Nephron (organoid): ENCODE measurements around the gene CDKAL1.
A peak's percentile ranks its signal among the peaks of the same experiment; 100 is the strongest.

Experiments used
- H3K27ac Mint-ChIP-seq, 3 experiments: 2 replicates each; pipeline ENCODE4 v1.8.0; 2020; ENCODE audit warnings: mixed read lengths in 3 of 3, mild to moderate bottlenecking in 2 of 3, moderate library complexity in 1 of 3
- H3K27me3 Mint-ChIP-seq: 2 replicates; pipeline ENCODE4 v1.8.0; 2021; ENCODE audit warnings: low read depth, mild to moderate bottlenecking, moderate library complexity, mixed read lengths
- H3K36me3 Mint-ChIP-seq: 2 replicates; pipeline ENCODE4 v1.8.0; 2020; ENCODE audit warnings: low read depth, mixed read lengths
- H3K4me1 Mint-ChIP-seq: 2 replicates; pipeline ENCODE4 v1.8.0; 2020; ENCODE audit warnings: mixed read lengths
- H3K4me3 Mint-ChIP-seq, 3 experiments: 2 replicates each; pipeline ENCODE4 v1.8.0; 2020; ENCODE audit warnings: mild to moderate bottlenecking in 3 of 3, mixed read lengths in 3 of 3, moderate library complexity in 2 of 3
- H3K9me3 Mint-ChIP-seq: 2 replicates; pipeline ENCODE4 v1.8.0; 2020; ENCODE audit warnings: mixed read lengths
- CTCF ChIP-seq, 3 experiments: fragments of 200-600 bp; sonication (generic); IDR thresholded peaks; one replicate each; pipeline ENCODE4 v1.5.0; 2021; ENCODE audit warnings: antibody characterized with exemption in 3 of 3; ENCODE audit not compliant: unreplicated experiment in 3 of 3

CDKAL1 gene

DNA sequence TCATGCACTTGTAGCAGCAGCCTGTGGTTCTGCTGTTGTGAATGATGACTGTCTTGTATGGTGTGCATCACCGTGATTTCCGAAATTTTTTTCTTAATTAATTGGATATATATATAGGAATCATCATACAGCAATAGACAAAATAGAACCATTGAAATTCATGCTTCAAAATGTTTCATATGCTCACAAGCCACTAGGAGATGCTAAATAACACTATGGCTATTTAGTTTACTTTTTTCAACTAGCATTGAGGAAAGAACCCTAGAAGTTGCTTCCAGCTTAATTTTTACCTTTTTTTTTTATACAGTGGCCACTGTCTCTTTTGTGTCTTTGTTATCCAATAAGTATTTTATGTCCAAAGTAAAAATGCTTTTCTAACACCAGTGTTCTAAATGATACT is 485.4 kb downstream of the CDKAL1 start:
- Mint-ChIP-seq H3K36me3 (peaks cover 9% of the 10 kb centered on the region), H3K4me1 (peaks cover 5% of the 10 kb centered on the region), H3K27ac (no peak overlapping the region), H3K27me3 (no peaks in the 10 kb centered on the region), H3K9me3 (no peaks in the 10 kb centered on the region), H3K4me3 (no peak overlapping the region)
- TF ChIP-seq CTCF (IDR thresholded peaks at IDR 0.05; ENCODE audit: unreplicated experiment in 3 of 3): peak; percentile 25 to 43 (median 39)

DNA sequence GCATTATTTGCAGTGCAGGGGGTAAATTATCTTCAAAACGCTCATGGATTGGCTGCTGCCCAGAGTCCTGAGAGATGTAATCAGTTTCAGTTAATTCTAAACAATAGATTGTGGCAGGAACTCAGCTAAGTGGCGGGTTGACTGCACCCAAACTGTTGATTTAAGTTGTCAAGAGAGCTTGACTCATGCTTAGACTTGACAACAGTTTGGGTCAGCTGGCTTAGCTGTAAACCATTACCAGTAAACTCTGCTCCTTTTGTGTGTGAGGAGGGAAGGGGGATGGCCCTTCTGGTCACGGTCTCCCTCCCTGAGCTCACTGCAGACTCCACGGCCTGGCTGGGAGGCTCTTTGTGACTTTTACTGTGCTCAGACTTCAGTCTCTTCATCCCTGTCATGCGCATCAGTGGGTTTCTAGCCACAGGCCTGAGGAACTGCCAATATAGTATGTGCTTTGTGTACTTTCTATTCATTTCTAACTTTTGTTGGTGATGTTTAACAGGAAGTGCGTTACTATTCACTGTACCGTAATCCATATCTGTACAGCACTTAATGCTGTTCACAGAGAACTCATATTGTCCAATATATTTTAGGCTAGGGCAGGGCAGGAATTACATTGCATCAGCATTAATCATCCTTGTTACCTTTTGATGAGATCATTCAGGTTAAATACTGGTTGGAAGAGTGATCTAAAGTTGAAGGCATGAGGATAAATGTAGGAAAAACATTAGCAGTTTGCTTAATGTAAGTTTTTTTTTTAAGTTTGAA is 488.3 kb downstream of the CDKAL1 start:
- H3K27ac Mint-ChIP-seq: peak overlapping the region; percentile 67 to 94 (median 81)
- H3K4me1 Mint-ChIP-seq: peaks cover 5% of the 10 kb centered on the region
- peaks cover 4% of the 10 kb centered on the region for H3K36me3 Mint-ChIP-seq
- TF ChIP-seq CTCF (IDR thresholded peaks at IDR 0.05; ENCODE audit: unreplicated experiment in 3 of 3): no peak
- H3K27me3 Mint-ChIP-seq: no peaks in the 10 kb centered on the region
- H3K9me3 Mint-ChIP-seq: no peaks in the 10 kb centered on the region
- H3K4me3 Mint-ChIP-seq: no peak overlapping the region

DNA sequence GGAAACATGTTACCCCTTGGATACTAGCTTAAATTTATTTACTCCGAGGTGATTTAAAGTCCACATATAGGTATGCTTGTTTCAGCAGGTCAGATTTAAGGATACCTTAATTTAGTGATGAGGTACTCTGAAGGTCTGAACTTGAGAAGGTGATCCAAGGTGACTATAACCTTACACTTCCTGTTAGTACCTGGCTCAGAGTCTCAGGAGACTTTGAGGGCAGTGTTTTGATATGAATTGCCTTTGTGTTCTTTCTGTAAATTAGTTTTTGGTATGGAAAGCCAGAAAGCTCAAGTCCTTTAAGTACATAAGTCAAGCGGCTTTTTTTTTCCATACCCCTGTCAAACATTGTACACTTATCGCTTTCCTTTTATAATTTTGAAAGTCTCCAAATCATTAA is 489.0 kb downstream of the CDKAL1 start:
- peak overlapping the region in 1 of 3 experiments; percentile 94 for H3K27ac Mint-ChIP-seq
- H3K36me3 Mint-ChIP-seq: peaks cover 7% of the 10 kb centered on the region
- no peak overlapping the region for H3K4me3 Mint-ChIP-seq
- TF ChIP-seq CTCF (IDR thresholded peaks at IDR 0.05; ENCODE audit: unreplicated experiment in 3 of 3): no peak
- H3K4me1 Mint-ChIP-seq: peaks cover 5% of the 10 kb centered on the region
- no peaks in the 10 kb centered on the region for H3K27me3 Mint-ChIP-seq
- no peaks in the 10 kb centered on the region for H3K9me3 Mint-ChIP-seq

- H3K4me3 Mint-ChIP-seq: no peak overlapping the region
- no peaks in the 10 kb centered on the region for H3K9me3 Mint-ChIP-seq
- peak overlapping the region in 1 of 3 experiments; percentile 51 for H3K27ac Mint-ChIP-seq
- H3K4me1 Mint-ChIP-seq: peaks cover 5% of the 10 kb centered on the region
- H3K27me3 Mint-ChIP-seq: no peaks in the 10 kb centered on the region
- H3K36me3 Mint-ChIP-seq: peaks cover 14% of the 10 kb centered on the region
- TF ChIP-seq CTCF (IDR thresholded peaks at IDR 0.05; ENCODE audit: unreplicated experiment in 3 of 3): no peak
Observed at GRCh38 chr6:21024616-21025015, 490.4 kb downstream of the CDKAL1 start.

DNA sequence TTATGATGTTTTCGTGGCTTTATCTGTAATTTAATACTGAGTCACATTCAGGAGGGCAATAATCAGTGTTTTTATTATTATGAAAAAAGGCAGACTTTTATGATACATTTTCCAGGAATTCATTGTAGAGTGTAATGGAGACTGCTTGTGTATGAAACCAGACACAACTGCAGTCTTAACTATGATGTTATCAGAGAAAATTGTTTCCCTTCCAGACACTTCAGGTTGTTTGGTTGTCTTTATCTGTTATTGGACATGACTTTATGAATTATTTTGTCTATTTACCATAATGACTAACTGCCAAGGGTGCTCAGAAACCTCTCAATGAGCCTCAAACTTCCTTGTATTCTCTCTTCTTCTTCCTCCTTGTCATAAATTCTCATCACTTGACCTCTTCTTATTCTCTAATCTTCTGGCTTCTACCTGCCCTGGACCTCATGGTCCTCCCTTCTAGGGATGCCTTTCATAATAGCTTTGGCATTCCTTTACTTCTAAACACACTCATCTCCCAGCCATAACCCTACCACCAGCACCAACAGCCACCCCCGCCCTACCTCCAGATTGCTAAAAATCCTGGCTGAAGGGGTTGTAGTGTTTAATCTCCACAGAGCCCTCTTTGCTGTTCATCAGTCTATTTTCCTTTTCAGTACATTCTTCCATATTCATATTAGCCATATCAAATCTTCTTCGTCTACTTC is 492.5 kb downstream of the CDKAL1 start:
- Mint-ChIP-seq H3K36me3 (peaks cover 22% of the 10 kb centered on the region), H3K4me1 (peaks cover 5% of the 10 kb centered on the region), H3K27me3 (no peaks in the 10 kb centered on the region), H3K27ac (no peak overlapping the region), H3K4me3 (no peak overlapping the region), H3K9me3 (peaks cover 4% of the 10 kb centered on the region)
- TF ChIP-seq CTCF (IDR thresholded peaks at IDR 0.05; ENCODE audit: unreplicated experiment in 3 of 3): no peak
